Suprapubic skin (tissue), 3 donors: ENCODE measurements around the gene SORCS2.

Experiments
- EP300 ChIP-seq: sonication (generic); formaldehyde crosslinking; IDR thresholded peaks from one replicate; pipeline ENCODE4 v1.6.1; 2017; ENCODE audit warnings: antibody characterized with exemption
- POLR2A ChIP-seq, 2 donors: fragments of 450-650 bp; IDR thresholded peaks; one replicate each; pipeline ENCODE4 v1.6.1; 2017; ENCODE audit warnings: antibody characterized with exemption in 2 of 2, mild to moderate bottlenecking in 2 of 2, moderate library complexity in 2 of 2
- TF ChIP-seq, protein P1 (sequence below), 2 donors: fragments of 200-600 bp in 1 of 2; fragments of 450-650 bp in 1 of 2; sonication (generic) in 1 of 2; IDR thresholded peaks; one replicate each; pipeline ENCODE4 v1.5.1; 2016 to 2019; ENCODE audit warnings: antibody characterized with exemption in 2 of 2, mild to moderate bottlenecking in 1 of 2, moderate library complexity in 1 of 2

DNA sequence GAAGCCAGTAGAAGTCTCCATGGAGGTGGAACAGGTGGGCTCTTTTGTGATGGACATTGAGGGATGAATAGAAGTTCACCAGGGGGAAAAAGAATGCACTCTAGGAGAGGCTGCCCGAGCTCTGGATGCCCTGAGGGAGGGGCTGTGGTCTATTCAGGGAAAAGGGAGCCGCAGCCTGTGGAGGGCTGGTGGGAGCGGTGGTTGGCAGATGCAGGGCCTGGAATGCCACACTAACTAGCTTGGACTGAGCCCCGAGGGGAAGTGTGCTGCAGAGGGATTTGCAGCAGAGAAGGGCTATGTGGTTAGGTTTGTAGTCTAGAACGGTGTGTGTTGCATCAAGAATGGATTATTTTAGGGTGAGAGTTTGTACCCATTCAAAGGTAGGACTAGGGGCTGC, 271.9 kb downstream of the SORCS2 start:
- TF ChIP-seq POLR2A (IDR thresholded peaks at IDR 0.05) (no peak), EP300 (no peak)
- TF ChIP-seq, protein P1, sequence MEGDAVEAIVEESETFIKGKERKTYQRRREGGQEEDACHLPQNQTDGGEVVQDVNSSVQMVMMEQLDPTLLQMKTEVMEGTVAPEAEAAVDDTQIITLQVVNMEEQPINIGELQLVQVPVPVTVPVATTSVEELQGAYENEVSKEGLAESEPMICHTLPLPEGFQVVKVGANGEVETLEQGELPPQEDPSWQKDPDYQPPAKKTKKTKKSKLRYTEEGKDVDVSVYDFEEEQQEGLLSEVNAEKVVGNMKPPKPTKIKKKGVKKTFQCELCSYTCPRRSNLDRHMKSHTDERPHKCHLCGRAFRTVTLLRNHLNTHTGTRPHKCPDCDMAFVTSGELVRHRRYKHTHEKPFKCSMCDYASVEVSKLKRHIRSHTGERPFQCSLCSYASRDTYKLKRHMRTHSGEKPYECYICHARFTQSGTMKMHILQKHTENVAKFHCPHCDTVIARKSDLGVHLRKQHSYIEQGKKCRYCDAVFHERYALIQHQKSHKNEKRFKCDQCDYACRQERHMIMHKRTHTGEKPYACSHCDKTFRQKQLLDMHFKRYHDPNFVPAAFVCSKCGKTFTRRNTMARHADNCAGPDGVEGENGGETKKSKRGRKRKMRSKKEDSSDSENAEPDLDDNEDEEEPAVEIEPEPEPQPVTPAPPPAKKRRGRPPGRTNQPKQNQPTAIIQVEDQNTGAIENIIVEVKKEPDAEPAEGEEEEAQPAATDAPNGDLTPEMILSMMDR (IDR thresholded peaks at IDR 0.05): no peak
